NCI-H526 (cell line): ENCODE results near the gene TNFSF9.
"Not testable (repeated sequence)": the region's sequence is repeated elsewhere in the genome, so short reads cannot be mapped to it uniquely, and the experiment has no call there.

Source experiments
- DNase-seq, 2 experiments: peaks; one replicate each; lab custom pipeline; 2025; lab: John Stamatoyannopoulos, UW

Gene TNFSF9

DNA sequence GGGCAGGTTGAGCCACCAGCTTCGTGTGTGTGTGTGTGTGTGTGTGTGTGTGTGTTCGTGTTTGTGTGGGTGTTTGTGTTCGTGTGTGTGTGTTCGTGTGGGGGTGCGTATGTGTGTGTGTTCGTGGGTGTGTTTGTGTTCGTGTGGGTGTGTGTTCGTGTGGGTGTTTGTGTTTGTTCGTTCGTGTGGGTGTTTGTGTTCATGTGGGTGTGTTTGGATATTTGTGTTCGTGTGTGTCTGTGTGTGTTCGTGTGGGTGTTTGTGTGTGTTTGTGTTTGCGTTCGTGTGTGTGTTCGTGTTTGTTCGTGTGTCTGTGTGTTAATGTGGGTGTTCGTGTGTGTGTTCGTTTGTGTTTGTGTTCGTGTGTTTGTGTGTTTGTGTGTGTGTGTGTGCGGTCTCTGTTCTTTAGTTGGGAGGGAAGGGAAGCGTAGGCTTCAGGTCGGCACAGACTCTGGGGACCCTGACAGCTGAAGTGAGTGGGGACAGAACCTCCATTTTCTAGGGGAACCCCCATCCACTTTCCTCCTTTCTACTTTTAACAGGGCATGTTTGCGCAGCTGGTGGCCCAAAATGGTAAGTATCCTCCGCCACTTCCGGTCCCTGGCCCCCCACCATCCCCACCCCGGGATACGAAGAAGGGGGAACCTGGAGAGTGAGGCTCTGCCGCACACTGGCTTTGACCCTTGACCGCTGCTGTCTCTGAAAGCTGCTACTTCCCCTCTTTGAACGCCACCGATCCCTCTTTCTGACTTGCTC, 1.6 kb downstream of the TNFSF9 start:
- DNase-seq: no peak

DNA sequence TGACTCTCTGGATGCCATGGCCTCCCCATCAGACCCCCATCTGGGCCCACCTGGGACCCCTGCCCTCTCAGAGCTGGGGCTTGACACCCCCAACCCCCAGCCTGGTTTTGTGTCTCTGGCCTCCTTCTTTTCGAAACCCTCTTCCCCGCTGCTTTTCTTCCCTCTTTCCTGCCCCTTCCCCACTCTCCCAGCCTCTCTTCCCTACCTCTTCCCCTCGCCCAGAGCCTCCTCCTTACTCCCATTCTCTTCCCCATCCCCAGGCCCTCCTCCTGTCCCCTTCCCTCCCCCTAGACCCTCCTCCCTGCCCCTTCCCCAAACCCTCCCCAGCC, 2.1 kb downstream of the TNFSF9 start:
- no peak for DNase-seq

DNA sequence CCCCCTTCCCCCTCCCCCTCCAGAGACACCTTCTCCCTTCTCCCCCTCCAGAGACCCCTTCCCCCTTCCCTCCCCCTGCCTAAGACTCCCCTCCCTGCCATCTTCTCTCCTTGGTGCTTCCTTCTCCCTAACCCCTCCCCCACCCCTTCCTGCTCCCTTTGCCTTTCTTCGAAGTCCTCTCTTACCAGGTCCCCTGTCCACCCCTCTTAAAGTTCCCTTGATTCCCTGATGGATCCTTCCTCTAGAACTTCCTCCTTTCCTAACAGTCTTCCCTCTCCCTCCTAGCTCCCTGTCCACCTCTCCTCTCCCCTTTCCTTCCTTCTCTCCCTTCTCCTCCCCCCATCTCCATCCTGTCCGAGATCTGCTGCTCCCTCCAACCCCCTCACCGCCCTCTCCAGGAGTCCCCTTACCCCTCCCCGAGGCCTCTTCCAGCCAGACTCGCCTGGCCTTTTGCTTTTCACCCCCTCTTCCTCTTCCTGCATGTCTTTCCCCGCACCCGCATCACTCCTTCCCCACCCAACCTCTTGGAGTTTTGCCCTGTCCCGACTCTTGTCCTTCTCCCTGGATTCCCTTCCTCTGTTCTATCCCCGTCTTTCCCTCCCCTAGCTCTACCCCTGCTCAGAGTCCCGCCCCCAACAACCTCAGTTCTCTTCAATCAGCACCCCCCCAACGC, 3.1 kb downstream of the TNFSF9 start:
- no peak for DNase-seq

DNA sequence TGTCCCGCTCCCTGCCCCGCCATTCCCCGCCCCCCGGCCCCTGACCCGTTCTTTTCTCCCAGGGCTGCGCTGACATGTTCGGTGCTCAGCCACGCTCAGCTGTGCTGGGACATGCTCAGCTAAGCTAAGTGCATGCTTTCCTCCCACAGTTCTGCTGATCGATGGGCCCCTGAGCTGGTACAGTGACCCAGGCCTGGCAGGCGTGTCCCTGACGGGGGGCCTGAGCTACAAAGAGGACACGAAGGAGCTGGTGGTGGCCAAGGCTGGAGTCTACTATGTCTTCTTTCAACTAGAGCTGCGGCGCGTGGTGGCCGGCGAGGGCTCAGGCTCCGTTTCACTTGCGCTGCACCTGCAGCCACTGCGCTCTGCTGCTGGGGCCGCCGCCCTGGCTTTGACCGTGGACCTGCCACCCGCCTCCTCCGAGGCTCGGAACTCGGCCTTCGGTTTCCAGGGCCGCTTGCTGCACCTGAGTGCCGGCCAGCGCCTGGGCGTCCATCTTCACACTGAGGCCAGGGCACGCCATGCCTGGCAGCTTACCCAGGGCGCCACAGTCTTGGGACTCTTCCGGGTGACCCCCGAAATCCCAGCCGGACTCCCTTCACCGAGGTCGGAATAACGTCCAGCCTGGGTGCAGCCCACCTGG, 3.7 kb downstream of the TNFSF9 start:
- DNase-seq: no peak

DNA sequence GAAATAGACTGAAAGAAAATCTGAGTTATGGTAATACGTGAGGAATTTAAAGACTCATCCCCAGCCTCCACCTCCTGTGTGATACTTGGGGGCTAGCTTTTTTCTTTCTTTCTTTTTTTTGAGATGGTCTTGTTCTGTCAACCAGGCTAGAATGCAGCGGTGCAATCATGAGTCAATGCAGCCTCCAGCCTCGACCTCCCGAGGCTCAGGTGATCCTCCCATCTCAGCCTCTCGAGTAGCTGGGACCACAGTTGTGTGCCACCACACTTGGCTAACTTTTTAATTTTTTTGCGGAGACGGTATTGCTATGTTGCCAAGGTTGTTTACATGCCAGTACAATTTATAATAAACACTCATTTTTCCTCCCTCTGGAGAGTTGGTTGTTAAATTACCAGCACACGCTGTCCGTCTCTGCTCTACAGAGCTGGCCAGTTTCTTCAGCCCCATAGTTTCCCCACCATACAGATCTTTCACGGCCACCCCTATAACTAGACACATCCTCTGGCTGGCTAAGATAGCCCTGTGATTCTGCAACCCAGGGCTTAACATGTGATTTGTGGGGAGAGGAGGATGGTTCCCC, 4.8 kb downstream of the TNFSF9 start:
- no peak for DNase-seq

DNA sequence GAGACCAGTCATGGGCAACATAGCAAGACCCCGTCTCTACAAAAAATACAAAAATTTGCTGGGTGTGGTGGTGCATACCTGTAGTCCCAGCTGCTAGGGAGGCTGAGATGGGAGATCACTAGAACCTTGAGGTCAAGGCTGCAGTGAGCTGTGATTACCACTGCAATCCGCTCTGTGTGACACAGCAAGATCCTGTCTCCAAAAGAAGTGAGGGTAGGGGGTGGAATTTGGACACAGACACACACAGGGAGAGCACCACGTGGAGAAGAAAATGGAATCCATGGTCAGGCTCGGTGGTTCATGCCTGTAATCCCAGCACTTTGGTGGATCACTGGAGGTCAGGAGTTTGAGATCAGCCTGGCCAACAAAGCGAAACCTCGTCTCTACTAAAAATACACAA, 8.7 kb downstream of the TNFSF9 start:
- DNase-seq: no peak

GRCh38 chr19:6540918-6541689, 10.3 kb downstream of the TNFSF9 start:
- no peak for DNase-seq

- no peak for DNase-seq
Observed at GRCh38 chr19:6543866-6544347, 13.1 kb downstream of the TNFSF9 start.

- not testable (repeated sequence) for DNase-seq
Observed at GRCh38 chr19:6550679-6551078, 19.9 kb downstream of the TNFSF9 start.

- no peak for DNase-seq
Observed at GRCh38 chr19:6551091-6551490, 20.3 kb downstream of the TNFSF9 start.

- DNase-seq: peak in 1 of 2 experiments; percentile 39
Observed at GRCh38 chr19:6551607-6552450, 21.0 kb downstream of the TNFSF9 start.

- no peak for DNase-seq
Observed at GRCh38 chr19:6556043-6556449, 25.2 kb downstream of the TNFSF9 start.

DNA sequence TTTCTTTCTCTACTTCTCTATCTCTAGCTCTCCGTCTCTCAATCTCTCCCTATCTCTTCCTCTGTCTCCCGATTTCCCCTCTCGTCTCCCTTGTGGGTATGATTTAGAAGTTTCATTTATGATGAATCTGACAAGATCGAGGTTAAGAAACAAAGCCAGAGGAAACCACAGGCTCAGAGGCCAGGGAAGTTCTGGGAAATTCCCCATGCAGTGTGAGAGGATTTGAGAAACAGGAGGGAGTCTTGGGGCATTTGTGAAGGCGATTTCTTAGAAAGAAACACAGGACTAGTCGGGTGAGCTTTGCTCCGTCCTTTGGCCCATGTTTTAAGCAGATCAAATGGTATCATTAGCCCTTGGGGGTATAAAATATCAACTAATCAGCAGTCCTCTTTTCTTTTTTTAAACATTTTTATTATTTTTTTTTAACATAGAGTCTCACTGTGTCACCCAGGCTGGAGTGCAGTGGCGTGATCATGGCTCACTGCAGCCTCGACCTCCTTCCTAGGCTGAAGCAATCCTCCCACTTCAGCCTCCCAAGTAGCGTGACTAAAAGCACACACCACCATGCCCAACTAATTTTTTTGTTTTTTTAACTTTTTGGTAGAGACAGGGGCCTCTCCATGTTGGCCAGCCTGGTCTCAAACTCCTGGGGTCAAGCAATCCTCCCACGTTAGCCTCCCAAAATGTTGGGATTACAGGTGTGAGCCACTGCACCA, 25.8 kb downstream of the TNFSF9 start:
- DNase-seq: no peak

- DNase-seq: not testable (repeated sequence)
Observed at GRCh38 chr19:6562437-6562836, 31.6 kb downstream of the TNFSF9 start.

GRCh38 chr19:6564393-6564792, 33.6 kb downstream of the TNFSF9 start:
- no peak for DNase-seq

DNA sequence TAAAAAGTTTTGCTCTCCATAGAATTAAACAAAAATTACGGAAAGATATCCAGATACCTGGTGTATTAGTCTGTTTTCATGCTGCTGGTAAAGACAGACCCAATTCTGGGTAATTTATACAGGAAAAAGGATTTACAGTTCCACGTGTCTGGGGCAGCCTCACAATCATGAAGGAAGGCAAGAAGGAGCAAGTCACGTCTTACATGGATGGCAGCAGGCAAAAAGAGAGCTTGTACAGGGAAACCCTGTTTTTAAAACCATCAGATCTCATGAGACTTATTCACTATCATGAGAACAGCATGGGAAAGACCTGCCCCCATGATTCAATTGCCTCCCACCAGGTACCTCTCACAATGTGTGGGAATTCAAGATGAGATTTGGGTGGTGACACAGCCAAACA, 35.9 kb downstream of the TNFSF9 start:
- DNase-seq: not testable (repeated sequence)

DNA sequence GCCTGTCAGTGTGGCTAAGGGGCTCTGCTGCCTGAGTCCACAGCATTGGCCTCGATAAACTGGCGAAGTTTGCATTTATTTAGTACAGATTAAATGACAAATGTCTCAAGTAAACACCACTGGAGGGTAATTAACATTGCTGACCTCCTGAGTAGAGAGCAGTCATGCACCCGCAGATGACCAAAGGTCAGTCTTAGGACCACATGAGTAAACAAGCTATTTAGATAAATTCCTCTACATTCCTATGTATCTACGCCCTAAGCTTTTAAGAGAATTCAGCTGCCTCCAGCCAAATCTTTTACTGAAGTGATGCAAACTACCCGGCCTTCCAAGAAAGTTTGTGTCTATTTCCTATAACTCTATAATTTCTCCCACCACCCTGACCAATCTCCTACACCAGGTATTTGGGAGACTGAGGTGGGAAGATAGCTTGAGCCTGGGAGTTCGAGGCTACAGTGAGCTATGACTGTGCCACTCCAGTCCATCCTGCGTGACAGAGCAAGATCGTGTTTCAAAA, 37.2 kb downstream of the TNFSF9 start:
- no peak for DNase-seq

- no peak for DNase-seq
Observed at GRCh38 chr19:6568816-6569215, 38.0 kb downstream of the TNFSF9 start.

DNA sequence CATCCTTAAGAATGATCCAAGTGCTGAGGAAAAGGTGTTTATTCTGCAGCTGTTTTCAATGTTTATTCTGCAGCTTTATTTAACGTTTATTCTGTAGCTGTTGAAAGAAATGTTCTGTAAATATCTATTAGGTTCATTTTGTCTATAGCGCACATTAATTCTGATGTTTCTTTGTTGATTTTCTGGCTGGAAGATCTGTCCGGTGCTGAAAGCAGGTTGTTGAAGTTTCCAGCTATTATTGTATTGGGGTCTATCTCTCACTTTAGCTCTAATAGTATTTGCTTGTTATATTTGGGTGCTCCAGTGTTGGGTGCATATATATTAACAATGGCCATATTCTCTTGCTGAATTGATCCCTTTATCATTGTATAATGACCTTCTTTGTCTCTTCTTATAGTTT, 39.9 kb downstream of the TNFSF9 start:
- DNase-seq: no peak

GRCh38 chr19:6571167-6571566, 40.3 kb downstream of the TNFSF9 start:
- DNase-seq: no peak
